ENCODE measurements around the gene ZNF254.
"Not testable (repeated sequence)": the region's sequence is repeated elsewhere in the genome, so short reads cannot be mapped to it uniquely, and the experiment has no call there.

The ZNF254 gene

DNA sequence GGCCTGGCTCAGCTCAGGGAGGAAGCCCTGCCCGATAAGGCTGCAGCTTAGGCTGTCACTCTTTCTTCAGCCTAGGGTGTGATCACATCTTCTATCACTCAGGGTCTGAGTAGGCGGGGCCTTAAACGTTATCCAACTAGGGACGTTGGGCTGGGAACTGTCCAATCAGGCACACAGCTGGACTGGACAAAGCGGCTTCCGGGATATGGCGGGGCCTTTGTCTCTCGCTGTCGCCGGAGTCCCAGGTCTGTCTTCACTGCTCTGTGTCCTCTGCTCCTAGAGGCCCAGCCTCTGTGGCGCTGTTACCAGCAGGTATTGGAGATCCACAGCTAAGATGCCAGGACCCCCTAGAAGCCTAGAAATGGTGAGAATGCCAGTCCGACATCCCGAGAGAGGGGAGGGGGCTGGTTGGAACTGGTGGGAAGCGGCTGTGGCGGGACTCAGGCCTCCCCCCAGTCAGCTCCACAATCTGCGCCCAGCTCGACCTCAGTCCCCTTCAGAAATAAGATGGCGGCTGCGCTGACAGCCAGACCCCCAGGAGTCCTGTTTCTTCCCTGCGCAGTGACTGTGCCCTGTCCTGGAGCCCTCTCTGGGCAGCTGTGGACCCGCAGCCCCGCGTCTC, at the start of gene ZNF254:
TSS of gene ZNF254 (plus strand) at position 214 of the 622 bp plus-strand sequence. CDS start at position 335, 121 bp downstream.
- DNase-seq: peak; percentile 97
- TF ChIP-seq, protein P1, sequence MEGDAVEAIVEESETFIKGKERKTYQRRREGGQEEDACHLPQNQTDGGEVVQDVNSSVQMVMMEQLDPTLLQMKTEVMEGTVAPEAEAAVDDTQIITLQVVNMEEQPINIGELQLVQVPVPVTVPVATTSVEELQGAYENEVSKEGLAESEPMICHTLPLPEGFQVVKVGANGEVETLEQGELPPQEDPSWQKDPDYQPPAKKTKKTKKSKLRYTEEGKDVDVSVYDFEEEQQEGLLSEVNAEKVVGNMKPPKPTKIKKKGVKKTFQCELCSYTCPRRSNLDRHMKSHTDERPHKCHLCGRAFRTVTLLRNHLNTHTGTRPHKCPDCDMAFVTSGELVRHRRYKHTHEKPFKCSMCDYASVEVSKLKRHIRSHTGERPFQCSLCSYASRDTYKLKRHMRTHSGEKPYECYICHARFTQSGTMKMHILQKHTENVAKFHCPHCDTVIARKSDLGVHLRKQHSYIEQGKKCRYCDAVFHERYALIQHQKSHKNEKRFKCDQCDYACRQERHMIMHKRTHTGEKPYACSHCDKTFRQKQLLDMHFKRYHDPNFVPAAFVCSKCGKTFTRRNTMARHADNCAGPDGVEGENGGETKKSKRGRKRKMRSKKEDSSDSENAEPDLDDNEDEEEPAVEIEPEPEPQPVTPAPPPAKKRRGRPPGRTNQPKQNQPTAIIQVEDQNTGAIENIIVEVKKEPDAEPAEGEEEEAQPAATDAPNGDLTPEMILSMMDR (IDR thresholded peaks at IDR 0.05; ENCODE audit: low read depth, low read length): no peak
- Histone ChIP-seq H3K36me3 (peaks cover 28% of the 10 kb centered on the region), H3K4me3 (ENCODE audit: low read depth, low read length) (peak within 1 kb of the TSS; percentile 83), H3K27ac (peak within 1 kb of the TSS; percentile 99), H3K27me3 (ENCODE audit: insufficient read depth, low read depth, severe bottlenecking) (no peaks in the 10 kb centered on the region), H3K9me3 (ENCODE audit: severe bottlenecking) (no peaks in the 10 kb centered on the region)

- H3K9me3 ChIP-seq (ENCODE audit: severe bottlenecking): no peaks in the 10 kb centered on the region
- H3K4me3 ChIP-seq (ENCODE audit: low read depth, low read length): no peak overlapping the region
- no peak for DNase-seq
- H3K27ac ChIP-seq: no peak overlapping the region
- peaks cover 58% of the 10 kb centered on the region for H3K36me3 ChIP-seq
- H3K27me3 ChIP-seq (ENCODE audit: insufficient read depth, low read depth, severe bottlenecking): no peaks in the 10 kb centered on the region
- TF ChIP-seq, protein P1 (IDR thresholded peaks at IDR 0.05; ENCODE audit: low read depth, low read length): no peak
These were observed 46.4 kb upstream of the ZNF254 start for GRCh38 chr19:24040621-24041020.

DNA sequence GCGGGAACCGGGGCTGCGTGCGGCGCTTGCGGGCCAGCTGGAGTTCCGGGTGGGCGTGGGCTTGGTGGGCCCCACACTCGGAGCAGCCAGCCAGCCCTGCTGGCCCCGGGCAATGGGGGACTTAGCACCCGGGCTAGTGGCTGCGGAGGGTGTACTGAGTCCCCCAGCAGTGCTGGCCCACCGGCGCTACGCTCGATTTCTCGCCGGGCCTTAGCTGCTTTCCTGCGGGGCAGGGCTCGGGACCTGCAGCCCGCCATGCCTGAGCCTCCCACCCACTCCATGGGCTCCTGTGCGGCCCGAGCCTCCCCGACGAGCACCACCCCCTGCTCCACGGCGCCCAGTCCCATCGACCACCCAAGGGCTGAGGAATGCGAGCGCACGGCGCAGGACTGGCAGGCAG, 45.7 kb upstream of the ZNF254 start:
- not testable (repeated sequence) for H3K27ac ChIP-seq; H3K9me3 ChIP-seq (ENCODE audit: severe bottlenecking); H3K27me3 ChIP-seq (ENCODE audit: insufficient read depth, low read depth, severe bottlenecking); H3K4me3 ChIP-seq (ENCODE audit: low read depth, low read length); DNase-seq
- peaks cover 51% of the 10 kb centered on the region for H3K36me3 ChIP-seq

GRCh38 chr19:24046550-24046949, 40.4 kb upstream of the ZNF254 start:
- DNase-seq: no peak
- TF ChIP-seq, protein P1 (IDR thresholded peaks at IDR 0.05; ENCODE audit: low read depth, low read length): no peak
- H3K4me3 ChIP-seq (ENCODE audit: low read depth, low read length): no peak overlapping the region
- H3K9me3 ChIP-seq (ENCODE audit: severe bottlenecking): no peaks in the 10 kb centered on the region
- H3K27me3 ChIP-seq (ENCODE audit: insufficient read depth, low read depth, severe bottlenecking): no peaks in the 10 kb centered on the region
- H3K36me3 ChIP-seq: peaks cover 52% of the 10 kb centered on the region
- H3K27ac ChIP-seq: no peak overlapping the region

- H3K36me3 ChIP-seq: peaks cover 59% of the 10 kb centered on the region
These were observed 38.7 kb upstream of the ZNF254 start for GRCh38 chr19:24048261-24048660.

GRCh38 chr19:24049537-24049936, 37.5 kb upstream of the ZNF254 start:
- H3K9me3 ChIP-seq (ENCODE audit: severe bottlenecking): no peaks in the 10 kb centered on the region
- no peak overlapping the region for H3K27ac ChIP-seq
- H3K4me3 ChIP-seq (ENCODE audit: low read depth, low read length): no peak overlapping the region
- no peak for DNase-seq
- H3K27me3 ChIP-seq (ENCODE audit: insufficient read depth, low read depth, severe bottlenecking): no peaks in the 10 kb centered on the region
- TF ChIP-seq, protein P1 (IDR thresholded peaks at IDR 0.05; ENCODE audit: low read depth, low read length): no peak
- peaks cover 68% of the 10 kb centered on the region for H3K36me3 ChIP-seq

More at GRCh38 chr19:24048261-24048660, 38.7 kb upstream of the ZNF254 start:
- DNase-seq: no peak
- Histone ChIP-seq H3K27ac (no peak overlapping the region), H3K9me3 (ENCODE audit: severe bottlenecking) (no peaks in the 10 kb centered on the region), H3K4me3 (ENCODE audit: low read depth, low read length) (no peak overlapping the region), H3K27me3 (ENCODE audit: insufficient read depth, low read depth, severe bottlenecking) (no peaks in the 10 kb centered on the region)
- TF ChIP-seq, protein P1 (IDR thresholded peaks at IDR 0.05; ENCODE audit: low read depth, low read length): no peak
